HFFc6 (cell line): ENCODE data around the gene SLC35B2. TPM values are rescaled to one million over a fixed set of nuclear protein-coding genes. Genes with fewer than 3 reads are reported as not detected.

Experiments used
- DNase-seq: peaks from one replicate; pipeline ENCODE4 v3.0.0-alpha.2; 2018
- H3K27ac Mint-ChIP-seq: 2 replicates; pipeline ENCODE4 v1.8.0; 2020; ENCODE audit warnings: mild to moderate bottlenecking, mixed read lengths
- H3K27me3 Mint-ChIP-seq: 2 replicates; pipeline ENCODE4 v1.8.0; 2021; ENCODE audit warnings: mild to moderate bottlenecking, moderate library complexity, mixed read lengths; ENCODE audit not compliant: insufficient read depth
- H3K36me3 Mint-ChIP-seq: 2 replicates; pipeline ENCODE4 v1.8.0; 2021; ENCODE audit warnings: low read depth, mixed read lengths
- H3K4me1 Mint-ChIP-seq: 2 replicates; pipeline ENCODE4 v1.8.0; 2020; ENCODE audit warnings: low read depth, mixed read lengths
- H3K4me3 Mint-ChIP-seq: 2 replicates; pipeline ENCODE4 v1.8.0; 2020; ENCODE audit warnings: mild to moderate bottlenecking, moderate library complexity, mixed read lengths
- H3K9me3 Mint-ChIP-seq: 2 replicates; pipeline ENCODE4 v1.8.0; 2020; ENCODE audit warnings: mild to moderate bottlenecking, mixed read lengths
- total RNA-seq, 6 experiments: library from RNA; stranded (reverse); fragmentation: NEBNext Ultra II Directional; extraction: Animal tissue kit (Norgen Biotek cat#: 25700); gene quantifications; 2 replicates in 1 of 6; 3 replicates in 5 of 6; pipeline ENCODE4 v1.2.3, GENCODE V29; 2021
- TF ChIP-seq, protein P1 (sequence below): fragments of 200-600 bp; sonication (generic); IDR thresholded peaks from 2 replicates; pipeline ENCODE4 v1.5.0; 2021; ENCODE audit warnings: antibody characterized with exemption, mild to moderate bottlenecking

SLC35B2 gene
- total RNA-seq, 6 experiments from 2014 or later, result 108 to 132 (median 120) TPM

DNA sequence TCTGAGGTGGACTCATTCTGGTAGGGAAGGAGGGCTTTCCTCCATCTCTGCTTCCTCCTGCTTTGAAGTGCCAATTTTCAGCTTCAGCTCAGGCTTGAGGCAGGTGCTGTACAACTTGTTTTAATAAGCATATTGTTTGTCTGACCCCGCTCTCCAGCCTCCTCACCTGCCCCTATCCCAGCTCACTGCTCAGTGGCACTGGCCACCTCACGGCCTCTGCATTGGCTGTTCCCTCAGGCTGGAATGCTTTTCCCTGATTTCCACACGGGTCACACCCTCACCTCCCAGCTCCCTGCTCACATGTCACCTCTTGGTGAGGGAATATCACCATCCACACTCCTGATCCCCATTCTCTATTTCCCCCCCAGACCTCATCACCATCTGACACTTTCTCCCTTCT is 41.5 kb upstream of the SLC35B2 start:
- Mint-ChIP-seq H3K27me3 (peaks cover 31% of the 10 kb centered on the region), H3K4me3 (no peak overlapping the region), H3K4me1 (no peaks in the 10 kb centered on the region), H3K27ac (no peak overlapping the region), H3K9me3 (no peaks in the 10 kb centered on the region), H3K36me3 (peaks cover 12% of the 10 kb centered on the region)
- TF ChIP-seq, protein P1, sequence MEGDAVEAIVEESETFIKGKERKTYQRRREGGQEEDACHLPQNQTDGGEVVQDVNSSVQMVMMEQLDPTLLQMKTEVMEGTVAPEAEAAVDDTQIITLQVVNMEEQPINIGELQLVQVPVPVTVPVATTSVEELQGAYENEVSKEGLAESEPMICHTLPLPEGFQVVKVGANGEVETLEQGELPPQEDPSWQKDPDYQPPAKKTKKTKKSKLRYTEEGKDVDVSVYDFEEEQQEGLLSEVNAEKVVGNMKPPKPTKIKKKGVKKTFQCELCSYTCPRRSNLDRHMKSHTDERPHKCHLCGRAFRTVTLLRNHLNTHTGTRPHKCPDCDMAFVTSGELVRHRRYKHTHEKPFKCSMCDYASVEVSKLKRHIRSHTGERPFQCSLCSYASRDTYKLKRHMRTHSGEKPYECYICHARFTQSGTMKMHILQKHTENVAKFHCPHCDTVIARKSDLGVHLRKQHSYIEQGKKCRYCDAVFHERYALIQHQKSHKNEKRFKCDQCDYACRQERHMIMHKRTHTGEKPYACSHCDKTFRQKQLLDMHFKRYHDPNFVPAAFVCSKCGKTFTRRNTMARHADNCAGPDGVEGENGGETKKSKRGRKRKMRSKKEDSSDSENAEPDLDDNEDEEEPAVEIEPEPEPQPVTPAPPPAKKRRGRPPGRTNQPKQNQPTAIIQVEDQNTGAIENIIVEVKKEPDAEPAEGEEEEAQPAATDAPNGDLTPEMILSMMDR, result no peak
- no peak for DNase-seq

DNA sequence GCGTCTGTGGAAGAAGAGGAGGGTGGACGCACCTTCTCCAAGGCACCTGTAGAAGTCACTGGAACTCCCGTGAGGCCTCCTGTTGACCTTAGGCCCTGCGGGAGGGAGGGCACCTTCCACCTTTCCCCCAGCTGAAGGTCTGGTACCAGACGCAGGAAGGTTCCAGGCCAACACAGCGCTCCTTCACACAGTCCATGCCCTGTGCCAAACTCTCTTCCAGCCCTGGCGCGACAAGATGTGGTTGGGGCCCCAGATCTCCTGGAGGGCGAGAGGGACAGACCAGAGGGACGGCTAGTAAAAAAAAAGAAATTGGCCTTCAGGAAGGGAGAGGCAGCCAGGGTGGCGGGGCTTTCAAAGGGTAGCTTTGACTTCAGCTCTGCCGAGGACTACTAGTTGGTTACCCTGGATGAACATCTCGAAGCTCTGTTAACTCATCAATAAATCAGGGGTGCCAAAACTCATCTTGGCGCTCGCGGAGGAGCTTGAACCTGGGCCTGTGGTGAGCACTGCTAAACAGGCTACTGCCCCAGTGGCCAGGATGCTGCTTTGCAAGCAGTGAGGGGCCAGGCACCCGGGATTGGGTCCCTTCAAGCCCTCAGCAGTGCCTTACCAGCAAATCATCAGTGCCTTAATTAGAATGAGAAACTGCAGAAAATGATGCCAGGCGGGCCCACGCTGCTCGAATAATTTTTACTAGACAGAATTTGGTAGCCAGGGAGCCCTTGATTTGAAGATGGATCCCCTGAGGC is 40.9 kb upstream of the SLC35B2 start:
- TF ChIP-seq, protein P1, result no peak
- Mint-ChIP-seq H3K4me3 (no peak overlapping the region), H3K27ac (no peak overlapping the region), H3K4me1 (no peaks in the 10 kb centered on the region), H3K9me3 (no peaks in the 10 kb centered on the region), H3K27me3 (peaks cover 36% of the 10 kb centered on the region), H3K36me3 (peaks cover 12% of the 10 kb centered on the region)
- no peak for DNase-seq

DNA sequence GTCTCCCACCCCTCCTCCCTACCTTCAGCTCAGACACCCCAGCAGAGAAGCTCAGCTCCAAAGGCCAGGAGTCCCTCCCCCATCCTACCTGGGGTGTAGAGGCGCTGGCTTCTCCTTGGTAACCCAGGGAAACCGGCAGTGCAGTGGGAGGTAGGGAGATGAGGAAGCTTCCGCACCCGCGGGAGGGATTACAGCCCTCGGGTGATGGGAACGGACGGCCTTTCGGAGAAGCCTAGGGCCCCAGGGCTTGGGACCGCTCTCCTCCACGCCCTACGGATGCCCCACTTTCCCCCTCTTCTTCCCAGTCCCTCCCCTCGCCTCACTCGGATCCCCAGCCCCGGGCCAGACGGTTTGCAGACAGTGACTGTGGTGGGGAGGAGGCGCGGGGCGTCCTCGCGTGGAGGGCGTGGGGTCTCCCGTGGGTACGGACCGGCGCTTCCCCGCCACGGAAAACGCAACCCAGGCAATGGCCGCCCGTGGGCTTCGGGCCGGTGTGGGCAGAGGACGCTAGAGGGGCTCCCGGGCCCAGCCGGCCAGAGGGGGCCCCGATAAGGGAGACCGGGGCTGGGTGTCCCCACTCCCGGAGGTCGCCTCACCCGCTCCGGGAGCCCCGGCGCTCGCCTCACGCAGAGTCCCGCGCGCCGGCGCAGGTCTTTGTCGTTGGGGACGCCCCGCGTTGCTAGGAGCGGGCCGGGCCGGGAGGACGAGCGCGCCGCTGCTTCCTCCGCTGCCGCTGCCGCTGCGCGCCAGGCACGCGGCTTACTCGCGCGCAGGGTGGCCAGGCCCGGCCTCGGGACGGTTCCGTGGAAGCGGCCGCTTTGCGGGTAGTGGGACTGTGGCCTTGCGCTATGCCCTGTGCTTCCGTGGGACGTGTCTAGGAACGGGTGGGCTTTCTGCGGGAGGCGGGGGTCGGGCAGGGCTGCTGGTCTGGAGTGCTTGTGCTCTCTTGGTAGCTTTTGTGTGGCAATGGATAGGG is 40.0 kb upstream of the SLC35B2 start:
- Mint-ChIP-seq H3K36me3 (peaks cover 12% of the 10 kb centered on the region), H3K4me3 (no peak overlapping the region), H3K9me3 (no peaks in the 10 kb centered on the region), H3K4me1 (no peaks in the 10 kb centered on the region), H3K27me3 (peaks cover 40% of the 10 kb centered on the region), H3K27ac (no peak overlapping the region)
- DNase-seq, result no peak
- TF ChIP-seq, protein P1, result no peak

DNA sequence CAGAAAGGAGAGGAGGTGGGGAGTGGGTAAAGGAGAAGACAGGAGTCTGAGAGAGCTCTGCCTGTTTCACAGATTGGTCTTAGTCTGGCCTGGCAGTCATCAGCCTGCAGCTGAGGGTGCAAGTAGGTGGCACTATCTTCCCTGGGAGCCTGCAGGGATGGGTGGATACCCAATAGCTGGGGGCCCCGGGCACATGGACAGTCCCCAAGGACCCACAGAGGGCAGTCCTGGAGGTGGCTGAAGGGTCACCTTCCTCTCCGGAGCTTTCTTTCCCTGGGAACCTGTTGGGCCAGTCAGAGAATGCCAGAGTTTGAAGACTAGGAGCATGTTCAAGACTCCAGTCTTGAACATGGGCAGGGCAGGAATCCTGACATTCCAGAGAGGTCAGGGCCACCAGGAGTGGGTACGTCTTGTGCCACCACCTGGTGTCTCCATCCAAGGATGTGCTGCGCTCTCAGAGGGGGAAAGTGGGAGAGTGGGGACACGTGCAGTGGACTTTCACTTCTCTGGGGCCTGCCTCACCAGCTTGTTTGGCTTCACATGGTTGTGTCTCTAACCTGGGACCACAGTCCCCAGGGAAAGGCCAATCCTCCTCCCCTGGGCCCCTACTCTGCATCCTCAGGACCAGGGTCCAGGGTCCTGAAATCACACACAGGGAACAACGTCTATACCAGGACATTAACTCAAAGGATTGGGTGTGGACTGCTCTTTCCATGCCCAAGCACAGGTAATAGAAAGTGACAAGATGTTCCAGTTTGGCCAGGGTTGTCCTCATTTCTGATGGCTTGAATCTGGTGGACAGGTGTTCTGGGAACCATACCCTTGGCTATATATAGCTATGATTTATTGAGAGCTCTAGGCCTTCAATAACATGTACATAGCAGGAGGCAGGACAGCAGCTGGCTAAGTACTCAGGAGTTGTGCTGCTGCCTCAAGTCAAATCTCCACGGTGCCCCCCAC is 37.8 kb upstream of the SLC35B2 start:
- H3K4me3 Mint-ChIP-seq, result no peak overlapping the region
- no peak for DNase-seq
- H3K9me3 Mint-ChIP-seq, result no peaks in the 10 kb centered on the region
- peaks cover 60% of the 10 kb centered on the region for H3K27me3 Mint-ChIP-seq
- peaks cover 3% of the 10 kb centered on the region for H3K36me3 Mint-ChIP-seq
- H3K4me1 Mint-ChIP-seq, result no peaks in the 10 kb centered on the region
- no peak overlapping the region for H3K27ac Mint-ChIP-seq
- TF ChIP-seq, protein P1, result no peak
